SU-DHL-6 (cell line): Measurements from ENCODE around the gene NCMAP.

Experiments
- CTCF ChIP-seq: fragments of 200-600 bp; sonication (generic); IDR thresholded peaks from one replicate; pipeline ENCODE4 v1.5.1; 2017; ENCODE audit warnings: antibody characterized with exemption, mild to moderate bottlenecking, low read length, moderate library complexity; ENCODE audit not compliant: insufficient read depth, poor library complexity, severe bottlenecking
- EZH2phosphoT487 ChIP-seq: fragments of 200-600 bp; sonication (generic), shearing (Covaris generic); conservative IDR thresholded peaks from 2 replicates; pipeline ENCODE4 v1.6.1; 2018; ENCODE audit warnings: mild to moderate bottlenecking, antibody characterized with exemption, low read length, moderate library complexity, mixed read lengths

- TF ChIP-seq CTCF (no peak), EZH2phosphoT487 (no peak)
Observed at GRCh38 chr1:24648919-24649318, 93.0 kb downstream of the NCMAP start.
